Lower leg skin (tissue), 4 donors: Measurements from ENCODE around the gene PRDM11. TPM values are rescaled to one million over a fixed set of nuclear protein-coding genes. Genes with fewer than 3 reads are reported as not detected.

Source experiments
- DNase-seq, 2 donors: peaks; one replicate each; pipeline ENCODE4 v3.0.0-alpha.2; 2019; ENCODE audit warnings: low spot score in 2 of 2
- H3K4me3 ChIP-seq: fragments of 200-600 bp; sonication (generic); 2 replicates; pipeline ENCODE4 v1.5.1; 2017; ENCODE audit warnings: mild to moderate bottlenecking, low read depth; ENCODE audit not compliant: poor library complexity, severe bottlenecking
- CTCF ChIP-seq, 3 donors: fragments of 450-650 bp; IDR thresholded peaks; one replicate each; pipeline ENCODE4 v1.5.1; 2016; ENCODE audit warnings: antibody characterized with exemption in 3 of 3, mild to moderate bottlenecking in 3 of 3, moderate library complexity in 2 of 3
- POLR2A ChIP-seq, 2 donors: fragments of 450-650 bp; IDR thresholded peaks; one replicate each; pipeline ENCODE4 v1.6.1; 2016 to 2017; ENCODE audit warnings: antibody characterized with exemption in 2 of 2, mild to moderate bottlenecking in 1 of 2, moderate library complexity in 1 of 2
- WGBS, 2 donors: methylation state at CpG; one replicate each; pipeline ENCODE4 v1.1.5; 2018; 5-methylcytosine and 5-hydroxymethylcytosine counted together
- intact Hi-C: fragments of 100-400 bp; cut with DNase I; formaldehyde crosslinking; loops from one replicate; pipeline ENCODE4 v1.15.0; 2023; ENCODE audit warnings: low total_unique reads
- total RNA-seq, 4 donors: library from RNA; depleted of rRNA; stranded (reverse); fragments of >200 nt; gene quantifications; one replicate each; pipeline ENCODE4 v1.1.0, GENCODE V29; 2016

Gene PRDM11
- total RNA-seq, 4 donors from 2014 or later = 3.2 to 9.5 (median 6.6) TPM

- 77 to 85% methylated on average over 9 of the region's 9 CpGs for WGBS, 2 donors
- no peak for DNase-seq
- TF ChIP-seq CTCF (IDR thresholded peaks at IDR 0.05) (no peak), POLR2A (IDR thresholded peaks at IDR 0.05) (no peak)
- no peak overlapping the region for H3K4me3 ChIP-seq
- intact Hi-C loops = loop anchor here (5.0 kb wide), 1 partner anchor 181 kb away; the partner anchor contains the start of gene SYT13
These were observed 40.0 kb upstream of the PRDM11 start for GRCh38 chr11:45106440-45106839.

GRCh38 chr11:45107029-45107428 is 39.4 kb upstream of the PRDM11 start:
- TF ChIP-seq CTCF (IDR thresholded peaks at IDR 0.05) (no peak), POLR2A (IDR thresholded peaks at IDR 0.05) (no peak)
- no peak overlapping the region for H3K4me3 ChIP-seq
- DNase-seq = no peak
- intact Hi-C loops = loop anchor here (5.0 kb wide), 1 partner anchor 180 kb away; the partner anchor contains the start of gene SYT13
- WGBS, 2 donors = 60 to 65% methylated on average over 5 of the region's 5 CpGs

GRCh38 chr11:45108070-45109064 is 38.1 kb upstream of the PRDM11 start:
- TF ChIP-seq CTCF (IDR thresholded peaks at IDR 0.05) (no peak), POLR2A (IDR thresholded peaks at IDR 0.05) (no peak)
- intact Hi-C loops = loop anchor here (5.0 kb wide), 1 partner anchor 179 kb away; the partner anchor contains the start of gene SYT13
- no peak overlapping the region for H3K4me3 ChIP-seq
- WGBS, 2 donors = 64 to 77% methylated on average over 12 of the region's 14 CpGs
- no peak for DNase-seq

- WGBS, 2 donors = 59 to 93% methylated on average over 3 of the region's 3 CpGs
- no peak for DNase-seq
These were observed 37.0 kb upstream of the PRDM11 start for GRCh38 chr11:45109400-45109799.

GRCh38 chr11:45110562-45110961 is 35.9 kb upstream of the PRDM11 start:
- no peak overlapping the region for H3K4me3 ChIP-seq
- no peak for TF ChIP-seq POLR2A (IDR thresholded peaks at IDR 0.05)
- peak in 1 of 3 donors; percentile 58 for TF ChIP-seq CTCF (IDR thresholded peaks at IDR 0.05)
- intact Hi-C loops = loop anchor here (2.0 kb wide), 1 partner anchor 222 kb away; no protein-coding TSS in a partner anchor
- no peak for DNase-seq
- WGBS, 2 donors = 13 to 14% methylated on average over 8 to 10 of the region's 10 CpGs

More at GRCh38 chr11:45109400-45109799, 37.0 kb upstream of the PRDM11 start:
- intact Hi-C loops = loop anchor here (5.0 kb wide), 1 partner anchor 178 kb away; the partner anchor contains the start of gene SYT13
- no peak overlapping the region for H3K4me3 ChIP-seq
- TF ChIP-seq CTCF (IDR thresholded peaks at IDR 0.05) (no peak), POLR2A (IDR thresholded peaks at IDR 0.05) (no peak)
